Activated naive CD8-positive, alpha-beta T cell treated with anti-CD3 and anti-CD28 coated beads, Interleukin-2, amount 10 ng/mL, durations not matched to agents 7 days and 5 days (primary cell): Measurements from ENCODE around the gene GRB7. TPM values are rescaled to one million over a fixed set of nuclear protein-coding genes. Genes with fewer than 3 reads are reported as not detected.
A peak's percentile ranks its signal among the peaks of the same experiment; 100 is the strongest.
"Not testable (repeated sequence)": the region's sequence is repeated elsewhere in the genome, so short reads cannot be mapped to it uniquely, and the experiment has no call there.

Experiments
- ATAC-seq: fragments of 150-1000 bp; cut with Tn5 transposase; one replicate; pipeline ENCODE4 v1.10.0; 2021; ENCODE audit warnings: low read depth, moderate library complexity
- POLR2A ChIA-PET: fragments of 350-600 bp; sonication (Branson Sonifier 250); formaldehyde crosslinking; loops from one replicate; lab custom pipeline; 2021; ENCODE audit warnings: antibody characterized with exemption; lab: Charles Lee
- DNase-seq: peaks from one replicate; pipeline ENCODE4 v3.0.0; 2021
- H3K27ac Mint-ChIP-seq: one replicate; pipeline ENCODE4 v1.8.0; 2022; ENCODE audit warnings: mild to moderate bottlenecking, mixed read lengths
- H3K27me3 Mint-ChIP-seq: one replicate; pipeline ENCODE4 v1.8.0; 2022; ENCODE audit warnings: mild to moderate bottlenecking, moderate library complexity, mixed read lengths
- H3K36me3 Mint-ChIP-seq: one replicate; pipeline ENCODE4 v1.8.0; 2021; ENCODE audit warnings: mild to moderate bottlenecking, mixed read lengths
- H3K4me1 Mint-ChIP-seq: one replicate; pipeline ENCODE4 v1.8.0; 2021; ENCODE audit warnings: mixed read lengths
- H3K4me3 Mint-ChIP-seq: one replicate; pipeline ENCODE4 v1.8.0; 2022; ENCODE audit warnings: mild to moderate bottlenecking, moderate library complexity, mixed read lengths
- H3K9me3 Mint-ChIP-seq: one replicate; pipeline ENCODE4 v1.8.0; 2021; ENCODE audit warnings: mixed read lengths
- total RNA-seq, 2 experiments: library from RNA; stranded (reverse); gene quantifications; one replicate each; pipeline ENCODE4 v1.2.3, GENCODE V29; 2021

GRB7 gene
- under 1 TPM; 0.37 to 0.61 TPM for total RNA-seq

DNA sequence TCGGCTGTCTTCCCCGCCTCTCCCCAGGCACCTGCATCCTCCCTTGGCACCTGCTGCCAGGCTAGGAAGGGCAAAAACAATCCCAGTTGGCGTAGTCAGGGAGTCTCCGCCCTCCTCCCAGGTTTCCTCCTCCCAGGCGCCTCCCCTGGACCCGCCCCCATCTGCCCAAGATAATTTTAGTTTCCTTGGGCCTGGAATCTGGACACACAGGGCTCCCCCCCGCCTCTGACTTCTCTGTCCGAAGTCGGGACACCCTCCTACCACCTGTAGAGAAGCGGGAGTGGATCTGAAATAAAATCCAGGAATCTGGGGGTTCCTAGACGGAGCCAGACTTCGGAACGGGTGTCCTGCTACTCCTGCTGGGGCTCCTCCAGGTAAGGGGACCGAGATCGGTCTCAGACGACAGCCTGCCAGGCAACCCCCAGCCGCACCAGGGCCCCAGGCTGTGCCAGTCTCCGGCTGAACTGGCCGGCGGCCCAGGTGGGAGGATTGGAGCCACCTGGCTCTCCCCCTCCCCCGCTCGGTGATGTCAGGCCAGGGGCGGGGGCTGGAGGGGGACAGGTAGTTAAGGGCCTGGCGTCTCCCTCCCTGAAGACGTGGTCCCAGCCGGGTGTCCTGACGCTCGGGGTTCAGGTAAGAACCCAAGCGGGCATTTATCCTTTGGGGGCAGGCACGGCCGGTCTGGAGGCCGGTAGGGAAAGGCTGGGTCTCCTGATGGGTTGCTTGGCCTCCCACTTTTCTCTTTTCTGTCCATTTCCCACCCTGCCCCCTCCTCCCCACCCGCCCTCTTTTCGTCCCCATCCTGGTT is at the start of gene GRB7:
TSS of gene GRB7 (plus strand) at position 179 of the 808 bp plus-strand sequence. CDS start 4,364 bp downstream, outside the sequence.
- H3K4me1 Mint-ChIP-seq = peaks cover 19% of the 10 kb centered on the region
- ATAC-seq (peak; percentile 16), DNase-seq (no peak)
- no peaks in the 10 kb centered on the region for H3K9me3 Mint-ChIP-seq
- H3K27ac Mint-ChIP-seq = peak within 1 kb of the TSS; percentile 36
- POLR2A ChIA-PET = no interaction called here
- H3K4me3 Mint-ChIP-seq = peak within 1 kb of the TSS; percentile 82
- H3K27me3 Mint-ChIP-seq = peaks cover 11% of the 10 kb centered on the region
- no peaks in the 10 kb centered on the region for H3K36me3 Mint-ChIP-seq

DNA sequence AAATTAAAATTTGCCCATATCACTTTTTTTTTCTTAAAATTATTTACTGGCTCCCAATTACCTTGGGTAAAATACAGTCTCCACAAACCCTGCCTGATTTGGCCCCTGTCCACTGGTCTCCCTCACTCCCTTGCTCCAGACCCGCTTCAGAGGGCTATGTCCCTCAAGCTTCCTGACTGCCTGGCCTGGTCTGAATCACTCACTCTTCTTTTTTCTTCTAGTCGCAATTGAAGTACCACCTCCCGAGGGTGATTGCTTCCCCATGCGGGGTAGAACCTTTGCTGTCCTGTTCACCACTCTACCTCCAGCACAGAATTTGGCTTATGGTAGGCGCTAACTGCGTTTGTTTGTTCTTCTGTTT is 49.3 kb upstream of the GRB7 start:
- no peak for DNase-seq
- no peaks in the 10 kb centered on the region for H3K9me3 Mint-ChIP-seq

GRCh38 chr17:39688945-39689344 is 48.8 kb upstream of the GRB7 start:
- peaks cover 14% of the 10 kb centered on the region for H3K4me1 Mint-ChIP-seq
- peak overlapping the region; percentile 89 for H3K27ac Mint-ChIP-seq
- no peaks in the 10 kb centered on the region for H3K27me3 Mint-ChIP-seq
- DNase-seq = no peak
- peak overlapping the region; percentile 88 for H3K4me3 Mint-ChIP-seq
- ATAC-seq = no peak
- POLR2A ChIA-PET = interaction anchor here (1.2 to 2.8 kb wide), 3 partner anchors 12 to 41 kb away, joined by 5 to 46 read pairs (median 20); partner anchors contain the start of gene MIEN1
- no peaks in the 10 kb centered on the region for H3K9me3 Mint-ChIP-seq
- H3K36me3 Mint-ChIP-seq = peaks cover 7% of the 10 kb centered on the region

More for the DNA sequence above, 49.3 kb upstream of the GRB7 start:
- Mint-ChIP-seq H3K4me3 (peak overlapping the region; percentile 88), H3K4me1 (peaks cover 14% of the 10 kb centered on the region), H3K36me3 (peaks cover 7% of the 10 kb centered on the region), H3K27me3 (no peaks in the 10 kb centered on the region), H3K27ac (peak overlapping the region; percentile 89)
- POLR2A ChIA-PET = interaction anchor here (0.5 to 2.8 kb wide), 9 partner anchors 11 to 495 kb away, joined by 3 to 46 read pairs (median 3); partner anchors contain the start of genes ERBB2, MIEN1 and PNMT
- ATAC-seq = no peak

GRCh38 chr17:39694593-39694992 is 43.1 kb upstream of the GRB7 start:
- POLR2A ChIA-PET = no interaction called here
- Mint-ChIP-seq H3K4me3 (no peak overlapping the region), H3K4me1 (peaks cover under 1% of the 10 kb centered on the region)

GRCh38 chr17:39695089-39695474 is 42.7 kb upstream of the GRB7 start:
- DNase-seq = no peak
- H3K4me1 Mint-ChIP-seq = peaks cover 3% of the 10 kb centered on the region
- POLR2A ChIA-PET = no interaction called here

More at GRCh38 chr17:39694593-39694992, 43.1 kb upstream of the GRB7 start:
- no peak for DNase-seq
- Mint-ChIP-seq H3K27me3 (peaks cover 18% of the 10 kb centered on the region), H3K27ac (no peak overlapping the region), H3K9me3 (no peaks in the 10 kb centered on the region), H3K36me3 (peaks cover 4% of the 10 kb centered on the region)
- ATAC-seq = no peak

GRCh38 chr17:39696731-39697130 is 41.0 kb upstream of the GRB7 start:
- Mint-ChIP-seq H3K27ac (no peak overlapping the region), H3K27me3 (peaks cover 35% of the 10 kb centered on the region), H3K36me3 (peaks cover 6% of the 10 kb centered on the region), H3K4me3 (no peak overlapping the region), H3K9me3 (no peaks in the 10 kb centered on the region), H3K4me1 (peaks cover 8% of the 10 kb centered on the region)
- POLR2A ChIA-PET = interaction anchor here (1.3 kb wide), 1 partner anchor 10 kb away, joined by 3 read pairs; no protein-coding TSS in a partner anchor
- ATAC-seq = no peak
- DNase-seq = no peak

More at GRCh38 chr17:39695089-39695474, 42.7 kb upstream of the GRB7 start:
- ATAC-seq = no peak
- no peak overlapping the region for H3K27ac Mint-ChIP-seq
- H3K36me3 Mint-ChIP-seq = peaks cover 6% of the 10 kb centered on the region
- no peaks in the 10 kb centered on the region for H3K9me3 Mint-ChIP-seq
- peaks cover 21% of the 10 kb centered on the region for H3K27me3 Mint-ChIP-seq
- H3K4me3 Mint-ChIP-seq = no peak overlapping the region

- DNase-seq (no peak), ATAC-seq (no peak)
- Mint-ChIP-seq H3K27ac (no peak overlapping the region), H3K36me3 (peaks cover 6% of the 10 kb centered on the region), H3K27me3 (peaks cover 44% of the 10 kb centered on the region), H3K4me3 (no peak overlapping the region), H3K9me3 (no peaks in the 10 kb centered on the region), H3K4me1 (peaks cover 8% of the 10 kb centered on the region)
- POLR2A ChIA-PET = no interaction called here
These were observed 39.8 kb upstream of the GRB7 start for GRCh38 chr17:39697961-39698360.

DNA sequence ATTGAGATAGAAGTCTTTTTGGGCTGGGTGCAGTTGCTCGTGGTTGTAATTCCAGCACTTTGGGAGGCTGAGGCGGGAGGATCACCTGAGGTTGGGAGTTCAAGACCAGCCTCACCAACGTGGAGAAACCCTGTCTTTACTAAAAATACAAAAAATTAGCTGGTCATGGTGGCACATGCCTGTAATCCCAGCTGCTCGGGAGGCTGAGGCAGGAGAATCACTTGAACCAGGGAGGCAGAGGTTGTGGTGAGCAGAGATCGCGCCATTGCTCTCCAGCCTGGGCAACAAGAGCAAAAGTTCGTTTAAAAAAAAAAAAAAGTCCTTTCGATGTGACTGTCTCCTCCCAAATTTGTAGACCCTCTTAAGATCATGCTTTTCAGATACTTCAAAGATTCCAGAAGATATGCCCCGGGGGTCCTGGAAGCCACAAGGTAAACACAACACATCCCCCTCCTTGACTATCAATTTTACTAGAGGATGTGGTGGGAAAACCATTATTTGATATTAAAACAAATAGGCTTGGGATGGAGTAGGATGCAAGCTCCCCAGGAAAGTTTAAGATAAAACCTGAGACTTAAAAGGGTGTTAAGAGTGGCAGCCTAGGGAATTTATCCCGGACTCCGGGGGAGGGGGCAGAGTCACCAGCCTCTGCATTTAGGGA is 38.5 kb upstream of the GRB7 start:
- H3K9me3 Mint-ChIP-seq, DNase-seq, H3K36me3 Mint-ChIP-seq, ATAC-seq, H3K27ac Mint-ChIP-seq, H3K4me1 Mint-ChIP-seq: not testable (repeated sequence)
- Mint-ChIP-seq H3K4me3 (peak overlapping the region; percentile 61), H3K27me3 (peaks cover 44% of the 10 kb centered on the region)
- POLR2A ChIA-PET = interaction anchor here (1.1 kb wide), 1 partner anchor 11 kb away, joined by 3 read pairs; the partner anchor contains the start of gene PGAP3

DNA sequence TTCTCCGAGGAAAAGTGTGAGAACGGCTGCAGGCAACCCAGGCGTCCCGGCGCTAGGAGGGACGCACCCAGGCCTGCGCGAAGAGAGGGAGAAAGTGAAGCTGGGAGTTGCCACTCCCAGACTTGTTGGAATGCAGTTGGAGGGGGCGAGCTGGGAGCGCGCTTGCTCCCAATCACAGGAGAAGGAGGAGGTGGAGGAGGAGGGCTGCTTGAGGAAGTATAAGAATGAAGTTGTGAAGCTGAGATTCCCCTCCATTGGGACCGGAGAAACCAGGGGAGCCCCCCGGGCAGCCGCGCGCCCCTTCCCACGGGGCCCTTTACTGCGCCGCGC is 38.0 kb upstream of the GRB7 start, which contains the start of gene ERBB2:
TSS of gene ERBB2 (plus strand) at position 247 of the 330 bp plus-strand sequence. CDS start 175 bp downstream, outside the sequence.
- Mint-ChIP-seq H3K27me3 (peaks cover 44% of the 10 kb centered on the region), H3K27ac (no peak within 1 kb of the TSS), H3K36me3 (peaks cover 4% of the 10 kb centered on the region), H3K9me3 (no peaks in the 10 kb centered on the region), H3K4me1 (peaks cover 8% of the 10 kb centered on the region), H3K4me3 (peak within 1 kb of the TSS; percentile 61)
- DNase-seq (no peak), ATAC-seq (no peak)
- POLR2A ChIA-PET = interaction anchor here (1.1 kb wide), 1 partner anchor 12 kb away, joined by 3 read pairs; the partner anchor contains the start of gene PGAP3

DNA sequence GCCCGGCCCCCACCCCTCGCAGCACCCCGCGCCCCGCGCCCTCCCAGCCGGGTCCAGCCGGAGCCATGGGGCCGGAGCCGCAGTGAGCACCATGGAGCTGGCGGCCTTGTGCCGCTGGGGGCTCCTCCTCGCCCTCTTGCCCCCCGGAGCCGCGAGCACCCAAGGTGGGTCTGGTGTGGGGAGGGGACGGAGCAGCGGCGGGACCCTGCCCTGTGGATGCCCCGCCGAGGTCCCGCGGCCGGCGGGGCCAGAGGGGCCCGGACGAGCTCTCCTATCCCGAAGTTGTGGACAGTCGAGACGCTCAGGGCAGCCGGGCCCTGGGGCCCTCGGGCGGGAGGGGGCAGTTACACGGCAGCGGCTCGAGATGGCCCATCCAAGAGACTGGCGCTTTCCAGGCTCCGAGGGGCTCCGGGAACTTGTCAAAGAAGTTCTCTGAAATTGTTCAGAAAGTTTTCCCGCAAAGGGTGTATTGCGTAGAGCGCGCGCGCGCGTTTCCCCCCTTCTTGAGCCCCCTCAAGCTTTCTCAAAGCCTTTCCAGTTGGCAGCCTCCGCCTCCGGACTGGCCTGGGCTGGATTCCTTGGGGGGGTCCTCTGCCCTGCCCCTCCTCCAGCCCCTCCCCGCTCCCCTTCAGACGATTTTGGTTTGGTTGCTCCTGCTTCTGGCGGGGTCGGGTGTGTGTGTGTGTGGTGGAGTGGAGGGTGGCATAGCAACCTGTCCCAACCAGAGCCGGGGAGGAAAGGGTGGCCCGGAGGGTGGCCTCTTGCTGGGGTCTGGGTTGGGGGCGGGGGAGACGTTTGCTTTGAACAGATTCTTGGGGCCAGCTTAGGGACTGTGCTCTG is 37.4 kb upstream of the GRB7 start:
- peaks cover 8% of the 10 kb centered on the region for H3K4me1 Mint-ChIP-seq
- ATAC-seq = no peak

GRCh38 chr17:39701012-39701783 is 36.5 kb upstream of the GRB7 start:
- DNase-seq = no peak
- H3K9me3 Mint-ChIP-seq = no peaks in the 10 kb centered on the region
- H3K36me3 Mint-ChIP-seq = peaks cover 4% of the 10 kb centered on the region
- peaks cover 44% of the 10 kb centered on the region for H3K27me3 Mint-ChIP-seq
- H3K4me1 Mint-ChIP-seq = peaks cover 8% of the 10 kb centered on the region
- no peak for ATAC-seq
- H3K4me3 Mint-ChIP-seq = peak overlapping the region; percentile 30
- POLR2A ChIA-PET = interaction anchor here (1.3 kb wide), 1 partner anchor 17 kb away, joined by 3 read pairs; no protein-coding TSS in a partner anchor
- H3K27ac Mint-ChIP-seq = no peak overlapping the region

More for the DNA sequence above, 37.4 kb upstream of the GRB7 start:
- DNase-seq = no peak
- POLR2A ChIA-PET = interaction anchor here (1.1 to 1.3 kb wide), 2 partner anchors 13 to 16 kb away, joined by 3 read pairs; partner anchors contain the start of gene PGAP3
- H3K4me3 Mint-ChIP-seq = no peak overlapping the region
- no peak overlapping the region for H3K27ac Mint-ChIP-seq
- peaks cover 4% of the 10 kb centered on the region for H3K36me3 Mint-ChIP-seq
- peaks cover 44% of the 10 kb centered on the region for H3K27me3 Mint-ChIP-seq
- H3K9me3 Mint-ChIP-seq = no peaks in the 10 kb centered on the region

GRCh38 chr17:39701784-39702422 is 35.8 kb upstream of the GRB7 start:
- POLR2A ChIA-PET = no interaction called here
- H3K27ac Mint-ChIP-seq = no peak overlapping the region
- peaks cover 11% of the 10 kb centered on the region for H3K4me1 Mint-ChIP-seq
- no peak for DNase-seq
- ATAC-seq = no peak
- no peak overlapping the region for H3K4me3 Mint-ChIP-seq
- peaks cover 44% of the 10 kb centered on the region for H3K27me3 Mint-ChIP-seq
- H3K36me3 Mint-ChIP-seq = peaks cover 4% of the 10 kb centered on the region
- no peaks in the 10 kb centered on the region for H3K9me3 Mint-ChIP-seq
